ENCODE measurements around the gene SNCB.

Gene SNCB

DNA sequence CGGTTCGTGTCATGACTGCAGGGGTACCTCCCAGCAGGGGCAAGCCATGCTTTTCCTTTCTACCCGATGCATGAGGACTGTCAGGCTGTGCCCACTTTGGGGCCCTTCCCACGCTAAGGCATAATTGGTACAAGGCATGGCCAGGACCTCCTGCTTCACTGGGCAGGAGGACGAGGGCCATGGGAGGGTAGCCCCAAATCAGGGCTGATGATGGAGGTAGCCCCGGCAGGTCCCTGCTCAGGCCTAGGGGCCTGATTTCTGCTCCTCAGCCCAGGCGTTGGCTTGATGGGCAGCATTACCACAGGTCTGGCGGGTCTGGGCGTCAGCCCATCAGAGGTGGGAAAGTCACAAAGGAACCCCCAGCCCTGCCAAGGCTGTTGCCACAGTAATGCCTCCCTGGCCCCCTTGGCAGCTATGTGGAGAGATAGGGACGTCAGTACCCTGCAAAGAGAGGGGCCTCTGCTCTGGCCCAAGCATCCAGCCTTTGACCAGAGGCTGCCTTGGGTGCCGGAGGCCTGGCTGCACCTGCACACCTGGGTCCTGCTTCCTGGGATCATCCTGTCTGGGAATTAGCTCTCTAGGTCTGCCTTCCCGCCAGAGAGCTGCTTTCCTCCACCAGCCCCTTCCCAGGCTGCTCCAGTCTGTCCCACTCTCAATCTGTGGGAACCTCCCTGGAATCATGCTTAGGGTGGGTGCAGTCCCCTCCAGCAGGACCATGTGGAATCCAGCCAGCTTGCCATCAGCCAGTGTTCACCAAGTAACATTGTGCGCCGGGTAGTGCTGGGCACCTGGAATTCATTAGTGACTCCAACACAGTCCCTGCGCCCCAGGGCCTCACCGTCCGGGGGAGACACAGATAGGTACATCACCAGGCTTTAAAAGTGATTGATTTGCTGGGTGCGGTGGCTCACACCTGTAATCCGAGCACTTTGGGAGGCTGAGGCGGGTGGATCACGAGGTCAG is 32.3 kb upstream of the SNCB start:
- no peak for DNase-seq
- in situ Hi-C loops (cut with MboI; ENCODE audit: low pct_unique_long_range_greater_than_20kb, low sequenced_read_pairs): loop anchor here (25.0 kb wide), 2 partner anchors 300 to 425 kb away; partner anchors contain the start of gene FGFR4

DNA sequence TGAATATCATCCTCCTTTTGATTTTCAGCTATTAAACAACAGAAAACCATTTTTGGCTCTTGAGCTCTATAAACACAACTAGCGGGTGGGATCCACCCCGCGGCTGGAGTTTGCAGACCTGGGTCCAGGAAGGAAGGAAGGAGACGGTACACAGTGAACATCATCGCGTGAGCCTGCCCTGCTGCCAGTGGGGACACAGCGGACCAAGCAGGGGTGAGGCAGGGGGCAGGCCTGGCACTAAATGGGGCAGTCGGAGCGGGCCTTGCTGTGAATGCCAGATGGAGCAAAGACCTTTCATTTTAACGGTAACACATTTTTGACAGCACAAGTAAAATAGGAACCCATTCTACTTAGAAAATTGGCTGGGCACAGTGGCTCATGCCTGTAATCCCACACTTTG is 31.3 kb upstream of the SNCB start:
- no peak for DNase-seq
- in situ Hi-C loops (cut with MboI; ENCODE audit: low pct_unique_long_range_greater_than_20kb, low sequenced_read_pairs): loop anchor here (25.0 kb wide), 2 partner anchors 301 to 426 kb away; partner anchors contain the start of gene FGFR4

DNA sequence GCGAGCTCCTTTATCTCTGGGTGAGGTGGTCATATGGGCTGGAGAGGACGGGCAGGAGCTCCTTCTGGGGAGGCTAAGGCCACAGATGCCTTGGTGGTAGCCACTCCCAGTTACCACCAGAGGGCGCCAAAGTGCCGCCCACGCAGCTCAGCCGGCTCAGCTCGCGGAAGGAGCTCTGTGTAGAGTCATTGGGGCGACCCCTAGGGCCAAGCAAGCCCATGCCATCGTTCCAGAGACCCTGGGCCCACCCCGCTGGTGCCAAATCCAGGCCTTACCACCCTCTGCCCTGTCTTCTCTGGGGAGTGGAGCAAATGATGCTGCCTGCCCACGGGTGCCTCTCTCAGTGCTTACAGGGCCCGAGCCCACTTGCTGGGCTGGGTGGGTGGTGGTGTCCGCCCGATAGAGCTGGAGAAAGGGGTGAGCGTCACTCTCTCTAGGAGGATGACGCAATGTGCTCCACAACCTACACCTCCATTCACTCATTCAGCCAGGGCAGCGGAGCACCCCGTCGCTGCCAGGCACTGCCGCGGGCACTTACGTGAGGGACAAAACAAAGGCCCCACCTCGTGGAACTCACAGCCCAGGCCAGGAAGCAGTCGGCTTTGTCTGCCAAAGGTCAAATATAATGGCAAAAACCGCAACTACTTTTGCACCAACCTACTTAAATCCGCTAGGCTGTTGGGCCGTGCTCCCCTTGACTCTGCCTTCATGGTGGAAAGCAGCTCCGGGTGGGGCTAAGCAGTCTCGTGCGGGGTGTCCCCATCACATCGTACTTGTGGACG is 30.7 kb upstream of the SNCB start:
- DNase-seq: peak; percentile 82
- in situ Hi-C loops (cut with MboI; ENCODE audit: low pct_unique_long_range_greater_than_20kb, low sequenced_read_pairs): loop anchor here (25.0 kb wide), 2 partner anchors 301 to 426 kb away; partner anchors contain the start of gene FGFR4

GRCh38 chr5:176660530-176660859 is 30.2 kb upstream of the SNCB start:
- in situ Hi-C loops (cut with MboI; ENCODE audit: low pct_unique_long_range_greater_than_20kb, low sequenced_read_pairs): loop anchor here (25.0 kb wide), 2 partner anchors 302 to 427 kb away; partner anchors contain the start of gene FGFR4
- DNase-seq: no peak

DNA sequence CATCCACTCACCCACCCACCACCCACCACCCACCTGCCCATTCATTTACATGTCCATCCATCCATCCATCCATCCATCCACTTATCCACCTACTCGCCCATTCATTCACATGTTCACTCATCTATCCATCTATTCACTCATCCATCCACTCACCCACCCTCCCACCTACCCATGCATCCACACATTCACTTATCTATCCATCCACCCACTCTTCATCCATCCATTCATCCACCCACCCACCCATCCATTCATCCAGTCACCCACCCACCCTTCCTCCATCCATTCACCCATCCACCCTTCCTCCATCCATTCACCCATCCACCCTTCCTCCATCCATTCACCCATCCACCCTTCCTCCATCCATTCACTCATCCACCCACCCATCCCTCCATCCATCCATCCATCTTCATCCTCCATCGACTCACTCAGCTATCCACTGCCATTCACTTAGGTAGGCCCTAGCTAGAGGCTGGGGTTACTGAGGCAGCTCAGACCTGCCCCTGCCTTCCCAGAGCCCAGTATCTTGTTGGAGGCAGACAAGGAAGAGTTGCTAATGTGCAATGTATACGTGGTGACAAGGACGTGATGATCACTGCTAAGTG is 29.6 kb upstream of the SNCB start:
- in situ Hi-C loops (cut with MboI; ENCODE audit: low pct_unique_long_range_greater_than_20kb, low sequenced_read_pairs): loop anchor here (25.0 kb wide), 2 partner anchors 302 to 427 kb away; partner anchors contain the start of gene FGFR4
- no peak for DNase-seq

GRCh38 chr5:176659512-176659839 is 29.1 kb upstream of the SNCB start:
- in situ Hi-C loops (cut with MboI; ENCODE audit: low pct_unique_long_range_greater_than_20kb, low sequenced_read_pairs): loop anchor here (25.0 kb wide), 2 partner anchors 303 to 428 kb away; partner anchors contain the start of gene FGFR4
- DNase-seq: no peak

DNA sequence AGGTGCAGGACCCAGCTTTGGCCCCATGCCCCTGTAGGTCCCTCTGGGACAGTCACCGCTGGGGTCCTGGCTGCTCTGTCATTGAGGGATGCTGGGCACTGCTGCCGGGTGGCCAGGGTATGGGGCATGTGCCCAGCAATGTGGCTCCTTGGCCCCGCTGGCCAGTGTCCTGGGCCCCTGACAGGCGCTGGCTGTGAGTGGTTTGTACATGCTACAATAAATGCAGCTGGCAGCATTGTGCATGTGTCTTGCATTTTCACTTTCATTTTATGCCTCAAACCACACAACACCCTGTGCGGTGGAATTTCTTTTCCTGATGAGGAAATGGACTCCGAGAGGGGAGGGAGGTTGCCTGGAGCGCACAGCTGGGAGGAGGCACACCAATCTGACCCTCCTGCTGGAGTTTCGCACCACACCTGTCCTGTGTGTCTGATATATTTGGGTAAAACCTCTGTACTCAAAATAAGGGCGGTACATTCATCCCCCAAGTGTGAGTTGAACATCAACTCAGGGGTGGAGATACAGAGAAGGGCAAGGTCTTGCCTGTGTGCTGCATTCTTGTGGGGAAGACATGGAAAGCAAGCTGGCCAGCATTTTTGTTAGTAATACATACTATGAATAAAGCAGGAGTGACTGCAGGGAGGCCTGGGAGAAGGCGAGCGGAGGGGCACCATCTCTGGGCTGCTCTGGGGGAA is 28.6 kb upstream of the SNCB start:
- in situ Hi-C loops (cut with MboI; ENCODE audit: low pct_unique_long_range_greater_than_20kb, low sequenced_read_pairs): loop anchor here (25.0 kb wide), 2 partner anchors 303 to 428 kb away; partner anchors contain the start of gene FGFR4
- no peak for DNase-seq

- DNase-seq: peak; percentile 78
- in situ Hi-C loops (cut with MboI; ENCODE audit: low pct_unique_long_range_greater_than_20kb, low sequenced_read_pairs): loop anchor here (25.0 kb wide), 2 partner anchors 304 to 429 kb away; partner anchors contain the start of gene FGFR4
These were observed 27.8 kb upstream of the SNCB start for GRCh38 chr5:176658007-176658599.

DNA sequence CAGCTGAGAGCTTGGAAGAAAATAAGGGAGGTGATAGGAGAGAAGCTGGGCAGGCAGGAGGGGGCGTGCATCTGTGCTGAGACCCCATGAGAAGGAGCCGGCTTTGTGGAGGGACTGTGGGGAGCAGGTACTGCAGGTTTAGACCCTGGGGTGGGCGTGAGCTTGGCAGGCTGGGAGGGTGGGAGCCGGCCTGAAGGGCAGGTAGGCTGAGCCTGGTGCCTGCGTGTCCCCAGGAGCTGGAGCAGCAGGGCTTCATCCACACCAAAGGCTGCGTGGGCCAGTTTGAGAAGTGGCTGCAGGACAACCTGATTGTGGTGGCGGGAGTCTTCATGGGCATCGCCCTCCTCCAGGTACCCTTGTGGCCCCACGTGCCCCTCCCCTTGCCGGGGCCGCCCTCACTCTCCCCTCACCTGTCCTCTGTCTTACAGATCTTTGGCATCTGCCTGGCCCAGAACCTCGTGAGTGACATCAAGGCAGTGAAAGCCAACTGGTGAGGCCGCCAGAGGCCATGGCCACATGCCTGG is 26.2 kb upstream of the SNCB start:
- in situ Hi-C loops (cut with MboI; ENCODE audit: low pct_unique_long_range_greater_than_20kb, low sequenced_read_pairs): loop anchor here (25.0 kb wide), 2 partner anchors 306 to 431 kb away; partner anchors contain the start of gene FGFR4
- no peak for DNase-seq

GRCh38 chr5:176654856-176655255 is 24.5 kb upstream of the SNCB start:
- in situ Hi-C loops (cut with MboI; ENCODE audit: low pct_unique_long_range_greater_than_20kb, low sequenced_read_pairs): loop anchor here (25.0 kb wide), 2 partner anchors 307 to 432 kb away; partner anchors contain the start of gene FGFR4
- no peak for DNase-seq

- no peak for DNase-seq
- in situ Hi-C loops (cut with MboI; ENCODE audit: low pct_unique_long_range_greater_than_20kb, low sequenced_read_pairs): loop anchor here (25.0 kb wide), 2 partner anchors 309 to 434 kb away; partner anchors contain the start of gene FGFR4
These were observed 23.4 kb upstream of the SNCB start for GRCh38 chr5:176653401-176654385.

DNA sequence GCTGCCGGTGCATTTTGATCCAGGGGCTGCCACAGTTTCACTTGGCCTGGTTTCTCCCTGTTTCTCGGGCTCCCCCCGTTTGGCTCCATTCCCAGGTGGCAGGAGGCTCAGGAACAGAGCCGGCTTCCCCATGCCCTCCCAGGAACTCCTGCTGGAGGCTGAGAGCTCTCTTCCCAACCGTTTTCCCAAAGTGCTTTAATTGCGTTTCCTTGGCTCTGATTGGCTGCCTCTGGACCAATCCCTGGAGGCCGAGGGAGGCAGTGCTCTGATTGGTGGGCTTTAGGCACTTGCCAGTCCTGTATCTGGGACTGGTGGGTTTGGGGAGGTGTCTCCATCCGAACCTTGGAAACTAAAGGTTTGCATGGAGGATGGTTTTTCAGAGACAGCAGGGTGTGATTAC is 21.8 kb upstream of the SNCB start:
- no peak for DNase-seq
- in situ Hi-C loops (cut with MboI; ENCODE audit: low pct_unique_long_range_greater_than_20kb, low sequenced_read_pairs): loop anchor here (25.0 kb wide), 2 partner anchors 310 to 435 kb away; partner anchors contain the start of gene FGFR4

- no peak for DNase-seq
These were observed 21.2 kb upstream of the SNCB start for GRCh38 chr5:176651472-176651980.

GRCh38 chr5:176650354-176650884 is 20.1 kb upstream of the SNCB start:
- no peak for DNase-seq
- in situ Hi-C loops (cut with MboI; ENCODE audit: low pct_unique_long_range_greater_than_20kb, low sequenced_read_pairs): loop anchor here (25.0 kb wide), 2 partner anchors 312 to 437 kb away; partner anchors contain the start of gene FGFR4

More at GRCh38 chr5:176651472-176651980, 21.2 kb upstream of the SNCB start:
- in situ Hi-C loops (cut with MboI; ENCODE audit: low pct_unique_long_range_greater_than_20kb, low sequenced_read_pairs): loop anchor here (25.0 kb wide), 2 partner anchors 311 to 436 kb away; partner anchors contain the start of gene FGFR4

DNA sequence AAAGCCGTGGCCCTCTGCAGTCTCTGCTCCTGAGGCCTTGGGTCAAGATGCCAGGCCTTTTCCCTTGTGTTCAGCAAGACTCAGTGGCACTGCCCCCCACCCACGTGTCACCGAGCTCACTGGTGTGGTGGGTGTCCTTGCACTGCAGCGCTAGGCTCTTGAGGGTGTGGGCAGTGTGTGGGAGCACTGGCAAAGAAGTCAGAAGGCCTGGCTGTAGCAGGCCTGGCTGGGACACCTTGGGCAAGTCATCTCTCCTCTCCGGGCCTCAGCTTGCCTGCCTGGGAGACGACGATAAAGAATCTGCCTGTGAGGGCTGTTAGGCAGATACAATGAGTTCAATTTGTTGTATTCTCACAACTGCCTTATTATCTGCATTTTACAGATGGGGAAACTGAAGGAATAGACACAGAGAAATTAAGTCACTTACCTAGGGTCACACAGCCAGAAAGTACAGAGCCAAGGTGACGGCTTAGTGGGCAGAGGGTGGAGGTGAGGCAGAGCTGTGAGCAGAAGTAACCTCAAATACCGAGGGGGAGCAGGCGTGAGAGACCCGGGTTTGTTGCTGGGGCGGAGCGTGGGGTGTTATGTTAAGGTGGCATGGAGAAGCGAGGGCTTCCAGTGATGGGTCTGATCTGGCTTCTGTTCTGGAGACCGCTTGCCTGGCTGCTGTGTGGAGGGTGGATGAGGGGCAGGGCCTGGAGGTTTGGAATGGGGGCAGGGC is 18.3 kb upstream of the SNCB start:
- no peak for DNase-seq
- in situ Hi-C loops (cut with MboI; ENCODE audit: low pct_unique_long_range_greater_than_20kb, low sequenced_read_pairs): no loop called here
